HCT116 (cell line): ENCODE results near the gene BCAN. TPM values are rescaled to one million over a fixed set of nuclear protein-coding genes. Genes with fewer than 3 reads are reported as not detected.

Source experiments
- ATAC-seq: fragments of 200-7000 bp; cut with Tn5 transposase; 2 replicates; pipeline ENCODE4 v1.9.1; 2020; ENCODE audit warnings: mild to moderate bottlenecking, moderate library complexity
- BruUV-seq: library from RNA; stranded (reverse); fragments of 400-500 nt; replicated peaks from 2 replicates; lab custom pipeline; 2021; lab: Mats Ljungman, UMichigan
- CTCF ChIA-PET: fragments of 300-600 bp; sonication (Branson Sonifier 250); formaldehyde crosslinking; loops from one replicate; lab custom pipeline; 2021; ENCODE audit warnings: antibody characterized with exemption; lab: Charles Lee
- POLR2A ChIA-PET: fragments of 300-600, 350-600 bp; sonication (Branson Sonifier 250); formaldehyde crosslinking; loops from one replicate; lab custom pipeline; 2021; ENCODE audit warnings: antibody characterized with exemption; lab: Charles Lee
- RAD21 ChIA-PET, 2 experiments: fragments of 300-600 bp; sonication (Branson Sonifier 250); formaldehyde crosslinking; loops; one replicate each; lab custom pipeline; 2023; ENCODE audit warnings: low total read pairs in 2 of 2; ENCODE audit not compliant: uncharacterized antibody in 2 of 2, unreplicated experiment in 2 of 2, low non-redundant PET in 1 of 2; lab: Charles Lee
- DNase-seq: peaks from one replicate; pipeline ENCODE4 v3.0.0-alpha.2; 2010; ENCODE audit warnings: low read depth, low spot score
- H2AFZ ChIP-seq: fragments of 200-600 bp; shearing (Covaris generic), sonication (generic); 2 replicates; pipeline ENCODE4 v1.6.1; 2017; ENCODE audit warnings: low read depth, mixed run types, mixed read lengths, antibody characterized with exemption, low read length; ENCODE audit not compliant: poor library complexity, severe bottlenecking
- H3K27ac ChIP-seq: 2 replicates; pipeline ENCODE4 v1.5.1; 2012; ENCODE audit warnings: low read depth, low read length
- H3K27me3 ChIP-seq: fragments of 200-600 bp; sonication (generic); 2 replicates; pipeline ENCODE4 v1.6.1; 2016; ENCODE audit warnings: mixed run types, low read length, mixed read lengths; ENCODE audit not compliant: insufficient read depth
- H3K36me3 ChIP-seq, 2 experiments: fragments of 200-500 bp in 1 of 2; fragments of 200-600 bp in 1 of 2; sonication (Bioruptor generic) in 1 of 2; sonication (generic) in 1 of 2; 2 replicates each; pipeline versions ENCODE4 v1.5.1 to v1.6.1; 2014 to 2016; ENCODE audit warnings: low read length in 2 of 2, inconsistent platforms in 1 of 2, mixed read lengths in 1 of 2, mixed run types in 1 of 2; ENCODE audit not compliant: insufficient read depth in 2 of 2, control insufficient read depth in 1 of 2
- H3K4me1 ChIP-seq, 2 experiments: fragments of 200-600 bp in 1 of 2; sonication (generic) in 1 of 2; 2 replicates each; pipeline versions ENCODE4 v1.5.1 to v1.6.1; 2012 to 2017; ENCODE audit warnings: low read length in 2 of 2, inconsistent platforms in 1 of 2, mild to moderate bottlenecking in 1 of 2, mixed read lengths in 1 of 2, mixed run types in 1 of 2, moderate library complexity in 1 of 2; ENCODE audit not compliant: insufficient read depth in 2 of 2, control insufficient read depth in 1 of 2
- H3K4me2 ChIP-seq: fragments of 200-600 bp; sonication (generic); 2 replicates; pipeline ENCODE4 v1.6.1; 2017; ENCODE audit warnings: mixed run types, low read length, mixed read lengths
- H3K4me3 ChIP-seq, 2 experiments: fragments of 200-600 bp in 1 of 2; sonication (generic) in 1 of 2; replicated peaks in 1 of 2; 2 replicates each; pipeline ENCODE4 v1.5.1; 2011 to 2016; ENCODE audit warnings: low read length in 2 of 2, control low read depth in 1 of 2, low read depth in 1 of 2, mild to moderate bottlenecking in 1 of 2, mixed read lengths in 1 of 2, mixed run types in 1 of 2
- H3K79me2 ChIP-seq: fragments of 200-600 bp; sonication (generic); 2 replicates; pipeline ENCODE4 v1.6.1; 2017; ENCODE audit warnings: mild to moderate bottlenecking, mixed run types, low read length, moderate library complexity, mixed read lengths; ENCODE audit not compliant: insufficient read depth
- H3K9ac ChIP-seq: fragments of 200-600 bp; sonication (generic); 2 replicates; pipeline ENCODE4 v1.6.1; 2016; ENCODE audit warnings: low read length, mixed read lengths
- H3K9me2 ChIP-seq: fragments of 200-600 bp; sonication (generic), shearing (Covaris generic); 2 replicates; pipeline ENCODE4 v1.6.1; 2017; ENCODE audit warnings: mixed run types, mild to moderate bottlenecking, moderate library complexity; ENCODE audit not compliant: insufficient read depth
- H3K9me3 ChIP-seq, 2 experiments: fragments of 200-500 bp in 1 of 2; fragments of 200-600 bp in 1 of 2; sonication (Bioruptor generic) in 1 of 2; sonication (generic) in 1 of 2; 2 replicates each; pipeline ENCODE4 v1.6.1; 2014 to 2017; ENCODE audit warnings: low read length in 2 of 2, mixed read lengths in 2 of 2, inconsistent platforms in 1 of 2, low read depth in 1 of 2, mild to moderate bottlenecking in 1 of 2, mixed run types in 1 of 2, moderate library complexity in 1 of 2; ENCODE audit not compliant: control insufficient read depth in 1 of 2, insufficient read depth in 1 of 2
- H4K20me1 ChIP-seq: fragments of 200-600 bp; sonication (generic), shearing (Covaris generic); 2 replicates; pipeline ENCODE4 v1.6.1; 2017; ENCODE audit warnings: mixed run types, mild to moderate bottlenecking, moderate library complexity; ENCODE audit not compliant: insufficient read depth
- CBX3 ChIP-seq: IDR thresholded peaks from 2 replicates; pipeline ENCODE4 v1.6.1; 2012; ENCODE audit warnings: low read depth
- JUND ChIP-seq: IDR thresholded peaks from 2 replicates; pipeline ENCODE4 v1.6.1; 2012
- MAX ChIP-seq: IDR thresholded peaks from 2 replicates; pipeline ENCODE4 v1.6.1; 2012
- POLR2AphosphoS5 ChIP-seq: IDR thresholded peaks from 2 replicates; pipeline ENCODE4 v1.6.1; 2011; ENCODE audit warnings: mild to moderate bottlenecking, low read depth, low read length, moderate library complexity
- REST ChIP-seq: IDR thresholded peaks from 2 replicates; pipeline ENCODE4 v1.6.1; 2012; ENCODE audit warnings: low read depth
- SIN3A ChIP-seq: IDR thresholded peaks from 2 replicates; pipeline ENCODE4 v1.6.1; 2012; ENCODE audit warnings: low read depth
- ZBTB33 ChIP-seq: IDR thresholded peaks from 2 replicates; pipeline ENCODE4 v1.6.1; 2011; ENCODE audit warnings: mild to moderate bottlenecking, low read length, moderate library complexity; ENCODE audit not compliant: insufficient replicate concordance; ENCODE audit errors: extremely low read depth
- intact Hi-C: fragments of 100-400 bp; cut with micrococcal nuclease; formaldehyde crosslinking; loops from 2 replicates; pipeline ENCODE4 v1.10.0; 2022
- total RNA-seq: library from RNA; stranded (reverse); gene quantifications from one replicate; pipeline ENCODE4 v1.2.1, GENCODE V29; 2021; ENCODE audit not compliant: unreplicated experiment

Gene BCAN
- total RNA-seq, 1 experiment from 2014 or later: not detected

- TF ChIP-seq REST (no peak), SIN3A (no peak; the same call in 1 of the 2 replicates), POLR2AphosphoS5 (peak; percentile 65), MAX (0 out of 2 replicates have a peak, but pooled peaks have one; percentile 40), CBX3 (peak; percentile 39; the same call in 1 of the 2 replicates)
Observed at GRCh38 chr1:156639601-156640101, 2.3 kb upstream of the BCAN start (continued).

GRCh38 chr1:156640842-156641706 is 843 bp upstream of the BCAN start:
- no peaks in the 10 kb centered on the region for H3K27me3 ChIP-seq
- ChIA-PET CTCF (interaction anchor here (5.9 kb wide), 1 partner anchor 12 kb away, joined by 33 read pairs; no protein-coding TSS in a partner anchor), RAD21 (no interaction called here)
- H3K27ac ChIP-seq: no peak overlapping the region
- H3K9ac ChIP-seq: no peak overlapping the region
- intact Hi-C loops: no loop called here
- no peaks in the 10 kb centered on the region for H3K9me2 ChIP-seq
- H3K4me1 ChIP-seq: peaks cover 8 to 27% of the 10 kb centered on the region in 2 experiments; a peak in 3 of 4 replicates
- no peak overlapping the region for H3K4me3 ChIP-seq
- H2AFZ ChIP-seq: no peak overlapping the region
- TF ChIP-seq JUND (peak; percentile 17; the same call in 1 of the 2 replicates), POLR2AphosphoS5 (peak; percentile 54; the same call in 1 of the 2 replicates), ZBTB33 (no peak)
- TF ChIP-seq, all 23 proteins: peak for 2
- ATAC-seq: peak; percentile 4; the same call in 1 of the 2 replicates
- H3K9me3 ChIP-seq: no peaks in the 10 kb centered on the region
- POLR2A ChIA-PET: interaction anchor here (1.2 to 1.3 kb wide), 2 partner anchors 20 to 85 kb away, joined by 3 to 4 read pairs; no protein-coding TSS in a partner anchor
- H4K20me1 ChIP-seq: no peaks in the 10 kb centered on the region
- no peaks in the 10 kb centered on the region for H3K79me2 ChIP-seq
- no peak overlapping the region for H3K4me2 ChIP-seq
- BruUV-seq: no TSS peak
- H3K36me3 ChIP-seq: peaks cover 25 to 36% of the 10 kb centered on the region in 2 experiments
- DNase-seq: no peak
